C1 segment of cervical spinal cord (tissue), 14 donors: ENCODE results near the gene RAB3C.
A peak's percentile ranks its signal among the peaks of the same experiment; 100 is the strongest.

Source experiments
- DNase-seq, 14 donors: peaks; one replicate each; lab custom pipeline; 2025; lab: John Stamatoyannopoulos, UW

Gene RAB3C

DNA sequence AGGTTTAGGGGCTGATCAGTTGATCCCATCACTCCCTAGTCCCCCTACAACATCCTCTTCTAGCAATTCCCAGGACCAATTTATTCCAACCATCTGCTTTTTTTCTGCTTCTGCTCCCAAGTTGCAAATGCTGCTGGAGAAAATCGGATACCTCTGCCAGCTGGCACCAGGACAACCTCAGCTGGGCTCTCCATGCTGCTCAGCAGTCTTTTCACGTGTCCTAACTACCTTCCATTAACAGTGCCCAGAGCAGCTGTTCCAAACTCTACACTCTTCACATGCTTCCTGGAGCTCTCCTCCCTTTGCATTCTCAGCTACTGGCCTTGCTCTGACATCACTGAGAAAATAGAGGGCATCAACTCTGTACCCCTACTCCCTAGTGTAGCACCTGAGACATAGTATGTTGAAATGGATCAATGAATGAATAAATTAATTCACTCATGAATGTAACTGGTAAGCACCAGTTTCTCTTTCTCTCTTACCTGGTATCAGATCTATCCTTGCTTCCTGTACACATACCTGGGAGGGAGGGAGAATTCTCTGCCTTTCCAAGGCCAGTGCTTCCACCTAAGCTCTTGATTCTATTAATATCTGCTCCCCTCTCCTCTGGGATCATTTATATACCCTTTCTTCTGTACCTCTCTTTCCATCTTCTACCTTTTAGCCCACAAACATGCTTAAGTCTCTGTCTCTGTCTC, 191.0 kb downstream of the RAB3C start:
- peak in 5 of 14 donors; percentile 1 to 39 (median 12) for DNase-seq

- no peak for DNase-seq
Measured at GRCh38 chr5:58774937-58775336, 192.1 kb downstream of the RAB3C start.

DNA sequence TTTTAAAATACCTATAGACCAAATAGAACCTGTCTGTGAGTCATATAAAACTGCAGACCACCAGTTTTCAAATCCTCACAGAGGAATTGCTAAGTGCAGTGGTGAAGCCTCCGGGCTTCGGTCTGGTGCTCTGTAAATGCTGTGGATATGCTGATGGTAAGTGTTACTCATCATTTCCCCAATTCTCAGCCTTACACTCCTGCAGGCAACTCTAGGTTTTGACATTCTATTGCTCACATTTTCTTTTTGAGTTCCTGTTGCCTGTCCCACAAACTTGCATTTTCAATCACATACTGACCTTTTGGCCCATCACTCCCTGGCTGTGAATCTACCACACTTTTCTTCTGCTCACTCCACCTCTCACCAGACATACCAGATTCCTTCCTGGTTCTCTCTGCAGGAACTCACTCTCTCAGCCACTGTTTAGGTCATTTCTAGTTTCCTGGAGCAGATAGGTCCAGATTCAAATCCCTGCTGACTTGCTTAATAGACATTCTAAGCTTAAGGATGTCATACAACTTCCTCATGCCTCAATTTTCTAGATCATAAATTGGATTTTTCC, 192.9 kb downstream of the RAB3C start:
- no peak for DNase-seq

GRCh38 chr5:58776559-58776958, 193.7 kb downstream of the RAB3C start:
- no peak for DNase-seq

GRCh38 chr5:58778888-58779287, 196.0 kb downstream of the RAB3C start:
- no peak for DNase-seq

GRCh38 chr5:58786035-58786434, 203.2 kb downstream of the RAB3C start:
- no peak for DNase-seq

- DNase-seq: no peak
Measured at GRCh38 chr5:58786711-58787303, 203.9 kb downstream of the RAB3C start.

DNA sequence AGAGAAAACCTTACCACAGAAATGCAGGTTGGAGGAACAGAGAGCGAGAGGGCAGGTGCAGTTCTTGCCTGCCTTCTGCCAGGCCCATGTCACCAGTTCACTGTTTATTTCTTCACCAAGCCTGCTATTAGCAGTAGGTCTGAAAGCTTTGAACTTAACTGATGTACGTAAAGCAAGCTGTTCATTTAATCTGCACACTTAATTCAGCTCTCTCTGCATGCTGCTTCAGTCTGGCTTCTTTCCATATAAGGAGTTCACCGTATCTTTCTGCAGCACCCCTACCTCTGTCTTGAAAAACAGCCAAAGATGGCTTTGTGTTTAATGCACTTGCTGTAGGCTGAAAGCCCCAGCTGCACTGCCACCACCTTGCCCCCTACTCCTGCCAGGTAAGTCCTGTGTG, 205.1 kb downstream of the RAB3C start:
- DNase-seq: no peak

DNA sequence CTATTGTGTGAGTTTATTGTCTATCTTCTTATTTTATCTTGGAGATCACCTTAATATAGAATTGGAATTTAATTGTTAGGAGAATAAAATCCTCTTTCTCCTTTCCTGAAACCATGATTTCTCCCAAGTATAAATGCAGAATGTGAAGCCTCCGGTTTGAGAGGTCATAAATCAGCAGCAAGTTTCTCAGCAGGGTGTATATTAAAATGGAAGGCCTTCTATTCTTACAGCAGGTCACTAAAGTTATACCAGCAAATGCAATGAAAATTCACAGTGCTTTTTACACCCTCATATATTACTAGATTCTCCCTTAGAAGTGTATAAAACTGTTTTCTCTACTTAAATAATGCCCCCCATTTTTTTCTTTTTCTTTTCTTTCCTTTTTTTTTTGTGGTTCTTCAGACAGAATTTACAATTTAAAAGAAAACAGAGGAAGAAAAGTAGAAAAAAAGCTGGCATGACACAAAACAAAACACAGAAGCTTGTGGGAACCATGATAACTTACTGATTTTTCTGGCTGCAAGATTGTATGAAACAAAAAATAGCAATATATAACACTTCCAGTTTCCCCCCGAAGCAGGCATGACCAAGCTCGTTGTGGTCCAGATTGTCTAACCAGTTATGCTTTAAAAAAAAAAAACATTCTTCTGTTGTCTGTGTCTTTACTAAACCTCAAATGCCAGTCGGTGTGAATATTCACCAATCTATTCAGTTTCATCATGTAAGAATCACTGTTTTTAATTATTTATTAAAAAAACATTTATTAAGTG, 211.2 kb downstream of the RAB3C start:
- DNase-seq: no peak

- DNase-seq: no peak
Measured at GRCh38 chr5:58794875-58795274, 212.0 kb downstream of the RAB3C start.

GRCh38 chr5:58795327-58795726, 212.5 kb downstream of the RAB3C start:
- no peak for DNase-seq

GRCh38 chr5:58797021-58797420, 214.1 kb downstream of the RAB3C start:
- DNase-seq: no peak

- no peak for DNase-seq
Measured at GRCh38 chr5:58800356-58800755, 217.5 kb downstream of the RAB3C start.

GRCh38 chr5:58800861-58801540, 218.1 kb downstream of the RAB3C start:
- DNase-seq: no peak

- no peak for DNase-seq
Measured at GRCh38 chr5:58803056-58803455, 220.2 kb downstream of the RAB3C start.

DNA sequence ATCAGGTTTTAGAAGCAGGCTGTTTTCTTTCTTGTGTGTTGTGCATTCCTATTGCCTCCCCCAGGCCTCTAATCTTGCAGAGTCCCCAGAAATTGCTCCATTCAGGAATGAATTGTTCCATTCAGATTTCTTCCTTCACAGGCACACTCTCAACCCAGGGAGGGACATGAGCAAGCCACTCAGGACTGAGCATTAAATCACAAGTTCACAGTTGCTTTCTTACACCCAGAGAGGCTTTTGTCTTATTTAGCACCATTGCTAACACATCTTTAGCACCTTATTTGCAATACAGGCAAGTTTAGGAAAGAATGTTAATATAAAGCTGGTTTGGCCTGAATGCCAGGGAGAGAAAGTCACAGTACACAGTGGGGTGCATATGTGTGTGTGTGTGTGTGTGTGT, 221.4 kb downstream of the RAB3C start:
- no peak for DNase-seq

DNA sequence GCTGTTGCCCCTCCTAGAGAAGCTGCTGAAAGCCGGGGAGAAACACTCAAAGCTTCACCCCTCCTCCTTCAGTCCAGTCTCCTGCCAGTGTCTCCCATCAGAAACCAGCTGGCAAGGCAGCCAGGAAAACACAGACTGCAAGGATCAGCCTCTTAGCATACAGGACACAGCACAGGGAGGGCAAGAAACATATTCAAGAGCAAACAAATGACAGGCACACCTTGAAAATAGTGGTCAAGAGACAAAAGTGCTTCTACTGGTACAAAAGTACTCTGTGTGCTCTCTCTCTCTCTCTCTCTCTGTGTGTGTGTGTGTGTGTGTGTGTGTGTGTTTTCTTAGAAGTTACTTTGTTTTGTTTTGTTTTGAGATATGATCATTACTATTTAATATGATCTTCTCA, 227.2 kb downstream of the RAB3C start:
- no peak for DNase-seq

- no peak for DNase-seq
Measured at GRCh38 chr5:58813855-58814254, 231.0 kb downstream of the RAB3C start.

GRCh38 chr5:58816181-58816731, 233.4 kb downstream of the RAB3C start:
- DNase-seq: no peak

DNA sequence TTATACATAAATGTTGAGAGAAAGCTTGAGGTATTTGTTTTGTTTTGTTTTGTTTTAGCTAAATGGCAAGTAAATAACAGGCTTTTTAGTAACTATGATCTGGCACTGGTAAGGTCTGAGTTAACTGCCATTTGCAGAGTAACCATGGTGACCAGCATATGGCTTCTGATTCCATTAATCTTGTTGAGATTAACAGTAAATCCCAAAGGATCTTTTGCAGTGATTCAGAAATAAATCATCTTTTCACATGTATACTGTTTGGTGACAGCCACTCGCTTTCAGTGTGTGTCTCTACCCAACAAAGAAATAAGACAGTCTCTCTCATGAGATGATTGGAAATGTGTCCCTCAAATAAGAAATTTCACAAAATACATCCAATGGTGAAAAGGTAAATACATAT, 235.6 kb downstream of the RAB3C start:
- no peak for DNase-seq

GRCh38 chr5:58825441-58825840, 242.6 kb downstream of the RAB3C start:
- DNase-seq: no peak

- DNase-seq: no peak
Measured at GRCh38 chr5:58825899-58826298, 243.0 kb downstream of the RAB3C start.
